HCT116 (cell line): Measurements from ENCODE around the gene TCEANC. TPM values are rescaled to one million over a fixed set of nuclear protein-coding genes. Genes with fewer than 3 reads are reported as not detected.

Experiments
- ATAC-seq: fragments of 200-7000 bp; cut with Tn5 transposase; 2 replicates; pipeline ENCODE4 v1.9.1; 2020; ENCODE audit warnings: mild to moderate bottlenecking, moderate library complexity
- BruUV-seq: library from RNA; stranded (reverse); fragments of 400-500 nt; replicated peaks from 2 replicates; lab custom pipeline; 2021; lab: Mats Ljungman, UMichigan
- CTCF ChIA-PET: fragments of 300-600 bp; sonication (Branson Sonifier 250); formaldehyde crosslinking; loops from one replicate; lab custom pipeline; 2021; ENCODE audit warnings: antibody characterized with exemption; lab: Charles Lee
- POLR2A ChIA-PET: fragments of 300-600, 350-600 bp; sonication (Branson Sonifier 250); formaldehyde crosslinking; loops from one replicate; lab custom pipeline; 2021; ENCODE audit warnings: antibody characterized with exemption; lab: Charles Lee
- RAD21 ChIA-PET, 2 experiments: fragments of 300-600 bp; sonication (Branson Sonifier 250); formaldehyde crosslinking; loops; one replicate each; lab custom pipeline; 2023; ENCODE audit warnings: low total read pairs in 2 of 2; ENCODE audit not compliant: uncharacterized antibody in 2 of 2, unreplicated experiment in 2 of 2, low non-redundant PET in 1 of 2; lab: Charles Lee
- DNase-seq: peaks from one replicate; pipeline ENCODE4 v3.0.0-alpha.2; 2010; ENCODE audit warnings: low read depth, low spot score
- H2AFZ ChIP-seq: fragments of 200-600 bp; shearing (Covaris generic), sonication (generic); 2 replicates; pipeline ENCODE4 v1.6.1; 2017; ENCODE audit warnings: low read depth, mixed run types, mixed read lengths, antibody characterized with exemption, low read length; ENCODE audit not compliant: poor library complexity, severe bottlenecking
- H3K27ac ChIP-seq: 2 replicates; pipeline ENCODE4 v1.5.1; 2012; ENCODE audit warnings: low read depth, low read length
- H3K27me3 ChIP-seq: fragments of 200-600 bp; sonication (generic); 2 replicates; pipeline ENCODE4 v1.6.1; 2016; ENCODE audit warnings: mixed run types, low read length, mixed read lengths; ENCODE audit not compliant: insufficient read depth
- H3K36me3 ChIP-seq, 2 experiments: fragments of 200-500 bp in 1 of 2; fragments of 200-600 bp in 1 of 2; sonication (Bioruptor generic) in 1 of 2; sonication (generic) in 1 of 2; 2 replicates each; pipeline versions ENCODE4 v1.5.1 to v1.6.1; 2014 to 2016; ENCODE audit warnings: low read length in 2 of 2, inconsistent platforms in 1 of 2, mixed read lengths in 1 of 2, mixed run types in 1 of 2; ENCODE audit not compliant: insufficient read depth in 2 of 2, control insufficient read depth in 1 of 2
- H3K4me1 ChIP-seq, 2 experiments: fragments of 200-600 bp in 1 of 2; sonication (generic) in 1 of 2; 2 replicates each; pipeline versions ENCODE4 v1.5.1 to v1.6.1; 2012 to 2017; ENCODE audit warnings: low read length in 2 of 2, inconsistent platforms in 1 of 2, mild to moderate bottlenecking in 1 of 2, mixed read lengths in 1 of 2, mixed run types in 1 of 2, moderate library complexity in 1 of 2; ENCODE audit not compliant: insufficient read depth in 2 of 2, control insufficient read depth in 1 of 2
- H3K4me2 ChIP-seq: fragments of 200-600 bp; sonication (generic); 2 replicates; pipeline ENCODE4 v1.6.1; 2017; ENCODE audit warnings: mixed run types, low read length, mixed read lengths
- H3K4me3 ChIP-seq, 2 experiments: fragments of 200-600 bp in 1 of 2; sonication (generic) in 1 of 2; replicated peaks in 1 of 2; 2 replicates each; pipeline ENCODE4 v1.5.1; 2011 to 2016; ENCODE audit warnings: low read length in 2 of 2, control low read depth in 1 of 2, low read depth in 1 of 2, mild to moderate bottlenecking in 1 of 2, mixed read lengths in 1 of 2, mixed run types in 1 of 2
- H3K79me2 ChIP-seq: fragments of 200-600 bp; sonication (generic); 2 replicates; pipeline ENCODE4 v1.6.1; 2017; ENCODE audit warnings: mild to moderate bottlenecking, mixed run types, low read length, moderate library complexity, mixed read lengths; ENCODE audit not compliant: insufficient read depth
- H3K9ac ChIP-seq: fragments of 200-600 bp; sonication (generic); 2 replicates; pipeline ENCODE4 v1.6.1; 2016; ENCODE audit warnings: low read length, mixed read lengths
- H3K9me2 ChIP-seq: fragments of 200-600 bp; sonication (generic), shearing (Covaris generic); 2 replicates; pipeline ENCODE4 v1.6.1; 2017; ENCODE audit warnings: mixed run types, mild to moderate bottlenecking, moderate library complexity; ENCODE audit not compliant: insufficient read depth
- H3K9me3 ChIP-seq, 2 experiments: fragments of 200-500 bp in 1 of 2; fragments of 200-600 bp in 1 of 2; sonication (Bioruptor generic) in 1 of 2; sonication (generic) in 1 of 2; 2 replicates each; pipeline ENCODE4 v1.6.1; 2014 to 2017; ENCODE audit warnings: low read length in 2 of 2, mixed read lengths in 2 of 2, inconsistent platforms in 1 of 2, low read depth in 1 of 2, mild to moderate bottlenecking in 1 of 2, mixed run types in 1 of 2, moderate library complexity in 1 of 2; ENCODE audit not compliant: control insufficient read depth in 1 of 2, insufficient read depth in 1 of 2
- H4K20me1 ChIP-seq: fragments of 200-600 bp; sonication (generic), shearing (Covaris generic); 2 replicates; pipeline ENCODE4 v1.6.1; 2017; ENCODE audit warnings: mixed run types, mild to moderate bottlenecking, moderate library complexity; ENCODE audit not compliant: insufficient read depth
- CEBPB ChIP-seq: IDR thresholded peaks from 2 replicates; pipeline ENCODE4 v1.6.1; 2012; ENCODE audit warnings: low read depth
- EZH2phosphoT487 ChIP-seq: fragments of 200-600 bp; IDR thresholded peaks from 2 replicates; pipeline ENCODE4 v1.6.1; 2018; ENCODE audit warnings: antibody characterized with exemption, borderline replicate concordance
- POLR2A ChIP-seq: IDR thresholded peaks from 2 replicates; pipeline ENCODE4 v1.7.0; 2011; ENCODE audit warnings: borderline replicate concordance; ENCODE audit not compliant: insufficient read depth, insufficient read length; ENCODE audit errors: extremely low read depth
- POLR2AphosphoS5 ChIP-seq: IDR thresholded peaks from 2 replicates; pipeline ENCODE4 v1.6.1; 2011; ENCODE audit warnings: mild to moderate bottlenecking, low read depth, low read length, moderate library complexity
- REST ChIP-seq: IDR thresholded peaks from 2 replicates; pipeline ENCODE4 v1.6.1; 2012; ENCODE audit warnings: low read depth
- SIN3A ChIP-seq: IDR thresholded peaks from 2 replicates; pipeline ENCODE4 v1.6.1; 2012; ENCODE audit warnings: low read depth
- YY1 ChIP-seq: IDR thresholded peaks from 2 replicates; pipeline ENCODE4 v1.6.1; 2011; ENCODE audit warnings: low read length, low read depth, moderate library complexity, mild to moderate bottlenecking; ENCODE audit not compliant: insufficient replicate concordance; ENCODE audit errors: extremely low read depth
- intact Hi-C: fragments of 100-400 bp; cut with micrococcal nuclease; formaldehyde crosslinking; loops from 2 replicates; pipeline ENCODE4 v1.10.0; 2022
- total RNA-seq: library from RNA; stranded (reverse); gene quantifications from one replicate; pipeline ENCODE4 v1.2.1, GENCODE V29; 2021; ENCODE audit not compliant: unreplicated experiment
- TF ChIP-seq, protein P1 (sequence below): IDR thresholded peaks from 2 replicates; pipeline ENCODE4 v1.6.1; 2012

TCEANC gene
- total RNA-seq, 1 experiment from 2014 or later, result 1.2 TPM

DNA sequence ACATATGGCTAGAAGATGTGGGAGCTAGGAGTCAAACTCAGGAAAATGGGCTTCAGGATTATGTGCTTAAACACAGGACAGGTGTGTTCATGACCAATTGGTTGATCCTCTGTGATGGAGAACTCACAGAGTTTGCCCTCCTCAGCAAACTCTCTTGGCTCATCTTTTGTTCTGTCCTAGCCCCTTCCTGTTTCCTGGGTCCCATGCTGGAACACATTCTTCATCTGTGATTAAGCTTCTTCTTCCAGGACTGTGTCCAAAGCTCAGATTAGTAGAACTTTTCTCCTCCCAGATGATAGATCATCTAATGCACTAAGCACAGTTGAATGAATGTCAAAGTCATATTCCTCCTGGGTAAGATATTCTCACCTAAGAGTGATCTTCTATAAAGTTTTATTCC is 38.8 kb upstream of the TCEANC start (continued):
- TF ChIP-seq REST, result no peak
- TF ChIP-seq EZH2phosphoT487, result no peak
- TF ChIP-seq, all 23 proteins: peak for 0

- H3K79me2 ChIP-seq, result no peaks in the 10 kb centered on the region
- H3K4me2 ChIP-seq, result no peak overlapping the region
- RAD21 ChIA-PET, result no interaction called here
- H3K9ac ChIP-seq, result no peak overlapping the region
- H3K4me3 ChIP-seq, result no peak overlapping the region
- H3K27ac ChIP-seq, result no peak overlapping the region
- no peaks in the 10 kb centered on the region for H3K9me3 ChIP-seq
- ATAC-seq, result no peak
- H3K36me3 ChIP-seq, result no peaks in the 10 kb centered on the region
- H3K9me2 ChIP-seq, result no peaks in the 10 kb centered on the region
- H2AFZ ChIP-seq, result no peak overlapping the region
- H3K27me3 ChIP-seq, result no peaks in the 10 kb centered on the region
- POLR2A ChIA-PET, result no interaction called here
- no peaks in the 10 kb centered on the region for H3K4me1 ChIP-seq
- no peaks in the 10 kb centered on the region for H4K20me1 ChIP-seq
- no peak for DNase-seq
- intact Hi-C loops, result no loop called here
- no peak for TF ChIP-seq SIN3A
- TF ChIP-seq REST, result no peak
- no peak for TF ChIP-seq CEBPB
- TF ChIP-seq YY1, result no peak
- TF ChIP-seq POLR2AphosphoS5, result no peak
- TF ChIP-seq, protein P1, sequence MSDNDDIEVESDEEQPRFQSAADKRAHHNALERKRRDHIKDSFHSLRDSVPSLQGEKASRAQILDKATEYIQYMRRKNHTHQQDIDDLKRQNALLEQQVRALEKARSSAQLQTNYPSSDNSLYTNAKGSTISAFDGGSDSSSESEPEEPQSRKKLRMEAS, result no peak
- no peak for TF ChIP-seq POLR2A
- TF ChIP-seq, all 23 proteins: peak for 0
- CTCF ChIA-PET, result no interaction called here
- no TSS peak for BruUV-seq
These were observed 32.7 kb upstream of the TCEANC start for GRCh38 chrX:13620207-13620606.
